Measurements from ENCODE around the gene DIDO1.
A peak's percentile ranks its signal among the peaks of the same experiment; 100 is the strongest.

DIDO1 gene

GRCh38 chr20:62928246-62928939 lies 2.1 kb upstream of the DIDO1 start:
- no peak for DNase-seq (ENCODE audit: low read depth)

GRCh38 chr20:62927128-62927705 lies 912 bp upstream of the DIDO1 start:
- DNase-seq (ENCODE audit: low read depth), result no peak

- DNase-seq (ENCODE audit: low read depth), result no peak
Measured at GRCh38 chr20:62925420-62926228, 681 bp downstream of the DIDO1 start.

- DNase-seq (ENCODE audit: low read depth), result no peak
Measured at GRCh38 chr20:62925076-62925419, 1.3 kb downstream of the DIDO1 start.

GRCh38 chr20:62924442-62925075 lies 1.7 kb downstream of the DIDO1 start:
- peak; percentile 56 for DNase-seq (ENCODE audit: low read depth)

- DNase-seq (ENCODE audit: low read depth), result no peak
Measured at GRCh38 chr20:62923669-62924441, 2.5 kb downstream of the DIDO1 start.

- peak; percentile 71 for DNase-seq (ENCODE audit: low read depth)
Measured at GRCh38 chr20:62923059-62923668, 3.1 kb downstream of the DIDO1 start.

- no peak for DNase-seq (ENCODE audit: low read depth)
Measured at GRCh38 chr20:62922451-62922921, 3.8 kb downstream of the DIDO1 start.

- peak; percentile 29 for DNase-seq (ENCODE audit: low read depth)
Measured at GRCh38 chr20:62921119-62921687, 5.1 kb downstream of the DIDO1 start.

GRCh38 chr20:62920039-62920645 lies 6.2 kb downstream of the DIDO1 start:
- DNase-seq (ENCODE audit: low read depth), result no peak

- no peak for DNase-seq (ENCODE audit: low read depth)
Measured at GRCh38 chr20:62918831-62919230, 7.5 kb downstream of the DIDO1 start.

- no peak for DNase-seq (ENCODE audit: low read depth)
Measured at GRCh38 chr20:62918147-62918546, 8.2 kb downstream of the DIDO1 start.

- no peak for DNase-seq (ENCODE audit: low read depth)
Measured at GRCh38 chr20:62917720-62918119, 8.6 kb downstream of the DIDO1 start.

- DNase-seq (ENCODE audit: low read depth), result no peak
Measured at GRCh38 chr20:62916703-62917476, 9.4 kb downstream of the DIDO1 start.

GRCh38 chr20:62914970-62915457 lies 11.3 kb downstream of the DIDO1 start:
- DNase-seq (ENCODE audit: low read depth), result peak; percentile 52

GRCh38 chr20:62914436-62914835 lies 11.9 kb downstream of the DIDO1 start:
- no peak for DNase-seq (ENCODE audit: low read depth)

GRCh38 chr20:62913043-62913630 lies 13.2 kb downstream of the DIDO1 start:
- DNase-seq (ENCODE audit: low read depth), result no peak

- DNase-seq (ENCODE audit: low read depth), result no peak
Measured at GRCh38 chr20:62911701-62912280, 14.5 kb downstream of the DIDO1 start.
